Heart left ventricle (tissue), 13 donors: ENCODE data around the gene HNF1B.

ENCODE experiments used
- POLR2A ChIP-seq, 2 donors: fragments of 450-650 bp; IDR thresholded peaks; one replicate each; pipeline ENCODE4 v1.6.1; 2017; ENCODE audit warnings: antibody characterized with exemption in 2 of 2, mild to moderate bottlenecking in 2 of 2, moderate library complexity in 2 of 2
- TF ChIP-seq, protein P1 (sequence below), 12 donors: fragments of 200-600 bp; sonication (generic) in 4 of 12; IDR thresholded peaks; one replicate each; pipeline versions ENCODE4 v1.5.0 to v1.8.0; 2018 to 2022; ENCODE audit warnings: antibody characterized with exemption in 12 of 12, mild to moderate bottlenecking in 5 of 12
- donor health status: ischemic (EF 13 %, LVEDD 7.1; RV severe dilation, severe dysfunction).
- donor health status: DM: no; HTN: yes; CAD: no.
- donor health status: DM: no; HTN: no; CAD: no.
- donor health status: ischemic (EF 25% LVEDD 6.9; RV normal size, moderate dysfunction).
- donor health status: ischemic (EF 25% LVEDD 5.7; RV mildly dilated, moderate dysfunction).
- donor health status: ischemic (EF 35%, LVEDD 5.7; RV mildly dilated, moderate dysfunction).
- donor health status: nonischemic (EF 11% LVEDD 7.7; RV severe dilation, severe dysfunction).
- donor health status: DM: yes; HTN: yes; CAD: no.
- donor health status: PGD.
- donor health status: ischemic (EF 29% LVEDD 5.4; RV normal size, mild dysfunction).
- donor health status: nonischemic (EF 23%, LVEDD 6.1; RV moderate dilation, normal function).

GRCh38 chr17:37781451-37781850, 36.6 kb upstream of the HNF1B start:
- TF ChIP-seq, protein P1, sequence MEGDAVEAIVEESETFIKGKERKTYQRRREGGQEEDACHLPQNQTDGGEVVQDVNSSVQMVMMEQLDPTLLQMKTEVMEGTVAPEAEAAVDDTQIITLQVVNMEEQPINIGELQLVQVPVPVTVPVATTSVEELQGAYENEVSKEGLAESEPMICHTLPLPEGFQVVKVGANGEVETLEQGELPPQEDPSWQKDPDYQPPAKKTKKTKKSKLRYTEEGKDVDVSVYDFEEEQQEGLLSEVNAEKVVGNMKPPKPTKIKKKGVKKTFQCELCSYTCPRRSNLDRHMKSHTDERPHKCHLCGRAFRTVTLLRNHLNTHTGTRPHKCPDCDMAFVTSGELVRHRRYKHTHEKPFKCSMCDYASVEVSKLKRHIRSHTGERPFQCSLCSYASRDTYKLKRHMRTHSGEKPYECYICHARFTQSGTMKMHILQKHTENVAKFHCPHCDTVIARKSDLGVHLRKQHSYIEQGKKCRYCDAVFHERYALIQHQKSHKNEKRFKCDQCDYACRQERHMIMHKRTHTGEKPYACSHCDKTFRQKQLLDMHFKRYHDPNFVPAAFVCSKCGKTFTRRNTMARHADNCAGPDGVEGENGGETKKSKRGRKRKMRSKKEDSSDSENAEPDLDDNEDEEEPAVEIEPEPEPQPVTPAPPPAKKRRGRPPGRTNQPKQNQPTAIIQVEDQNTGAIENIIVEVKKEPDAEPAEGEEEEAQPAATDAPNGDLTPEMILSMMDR (IDR thresholded peaks at IDR 0.05): no peak
- TF ChIP-seq POLR2A (IDR thresholded peaks at IDR 0.05): no peak
